Epithelial cell of esophagus (primary cell): Measurements from ENCODE around the gene RGS7.
"Not testable (repeated sequence)": the region's sequence is repeated elsewhere in the genome, so short reads cannot be mapped to it uniquely, and the experiment has no call there.

Experiments
- DNase-seq: peaks from one replicate; pipeline ENCODE4 v3.0.0; 2010; ENCODE audit warnings: low read depth
- H3K4me3 ChIP-seq: 2 replicates; pipeline ENCODE4 v1.5.1; 2011; ENCODE audit warnings: mild to moderate bottlenecking, low read length, control low read depth
- CTCF ChIP-seq: IDR thresholded peaks from 2 replicates; pipeline ENCODE4 v1.5.1; 2011; ENCODE audit warnings: low read depth, mild to moderate bottlenecking, low read length, control low read depth, inconsistent platforms; ENCODE audit not compliant: insufficient read depth; ENCODE audit errors: missing control alignments

RGS7 gene

GRCh38 chr1:241177660-241178059 lies 179.3 kb downstream of the RGS7 start:
- DNase-seq, result no peak
- H3K4me3 ChIP-seq, result no peak overlapping the region
- no peak for TF ChIP-seq CTCF

DNA sequence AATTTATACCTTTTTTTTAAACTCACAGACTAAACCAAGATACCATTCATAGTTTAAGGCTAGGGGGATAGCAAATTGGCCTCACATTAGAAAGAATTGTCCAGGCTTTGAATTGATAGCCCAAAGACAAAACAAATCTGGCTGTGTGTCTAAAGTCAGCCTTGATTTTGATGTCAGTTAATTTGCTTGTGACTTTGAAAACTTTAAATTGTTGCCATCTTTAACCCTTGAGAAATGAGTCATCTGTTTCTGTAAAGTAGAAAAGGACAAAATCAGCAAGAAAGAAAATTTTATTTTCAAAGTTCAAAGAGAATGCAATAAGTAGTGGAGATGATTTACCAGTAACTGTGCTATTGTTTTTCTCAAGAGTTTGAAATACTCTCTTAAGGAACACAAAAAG lies 184.5 kb downstream of the RGS7 start:
- no peak for TF ChIP-seq CTCF
- no peak overlapping the region for H3K4me3 ChIP-seq
- no peak for DNase-seq

DNA sequence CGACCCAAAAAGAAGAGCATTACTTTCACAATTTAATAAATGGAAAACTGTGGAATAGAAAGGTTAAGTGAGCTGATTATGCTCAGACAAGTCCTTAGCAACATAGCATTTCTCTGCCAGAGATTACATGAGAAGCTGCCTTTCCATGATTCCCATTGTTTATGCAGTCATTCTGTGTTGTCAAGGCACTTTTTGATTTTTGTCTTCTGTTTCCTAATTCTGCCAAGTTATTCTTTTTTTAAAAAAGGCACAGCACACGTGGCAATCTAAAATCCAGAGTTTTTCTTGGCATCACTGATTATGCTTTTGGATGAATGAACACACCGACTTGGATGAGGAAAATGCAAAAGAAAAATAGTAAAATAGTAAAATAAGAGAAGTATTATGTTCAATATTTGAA lies 185.0 kb downstream of the RGS7 start:
- TF ChIP-seq CTCF, result no peak
- H3K4me3 ChIP-seq, result no peak overlapping the region
- no peak for DNase-seq

- DNase-seq, result no peak
- no peak overlapping the region for H3K4me3 ChIP-seq
- TF ChIP-seq CTCF, result no peak
Observed at GRCh38 chr1:241167121-241167630, 189.8 kb downstream of the RGS7 start.

DNA sequence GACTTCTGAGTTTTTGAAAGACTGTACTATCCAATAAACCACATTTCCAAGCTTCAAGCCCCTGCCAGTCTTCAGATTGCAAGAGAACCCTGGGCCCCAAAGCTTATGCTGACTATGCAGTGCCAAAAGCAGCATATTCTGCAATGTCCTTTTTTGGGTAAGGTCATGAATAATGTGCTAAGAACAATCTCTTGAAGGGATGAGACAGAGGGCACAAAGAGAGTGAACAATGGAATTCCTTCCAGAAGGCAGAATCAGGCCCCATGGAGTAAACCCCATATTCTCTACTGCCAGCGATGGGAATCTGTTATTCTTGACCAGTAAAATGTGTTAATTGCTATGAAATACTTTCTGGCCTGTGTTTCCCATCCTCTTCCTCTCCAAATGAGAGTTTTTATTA lies 190.4 kb downstream of the RGS7 start:
- no peak for TF ChIP-seq CTCF
- no peak for DNase-seq
- H3K4me3 ChIP-seq, result no peak overlapping the region

DNA sequence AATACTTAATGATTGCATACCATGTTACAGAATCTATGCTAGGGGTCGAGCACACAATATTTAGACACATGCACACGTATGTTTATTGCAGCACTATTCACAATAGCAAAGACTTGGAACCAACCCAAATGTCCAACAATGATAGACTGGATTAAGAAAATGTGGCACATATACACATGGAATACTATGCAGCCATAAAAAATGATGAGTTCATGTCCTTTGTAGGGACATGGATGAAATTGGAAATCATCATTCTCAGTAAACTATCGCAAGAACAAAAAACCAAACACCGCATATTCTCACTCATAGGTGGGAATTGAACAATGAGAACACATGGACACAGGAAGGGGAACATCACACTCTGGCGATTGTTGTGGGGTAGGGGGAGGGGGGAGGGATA lies 191.7 kb downstream of the RGS7 start:
- not testable (repeated sequence) for H3K4me3 ChIP-seq, DNase-seq

DNA sequence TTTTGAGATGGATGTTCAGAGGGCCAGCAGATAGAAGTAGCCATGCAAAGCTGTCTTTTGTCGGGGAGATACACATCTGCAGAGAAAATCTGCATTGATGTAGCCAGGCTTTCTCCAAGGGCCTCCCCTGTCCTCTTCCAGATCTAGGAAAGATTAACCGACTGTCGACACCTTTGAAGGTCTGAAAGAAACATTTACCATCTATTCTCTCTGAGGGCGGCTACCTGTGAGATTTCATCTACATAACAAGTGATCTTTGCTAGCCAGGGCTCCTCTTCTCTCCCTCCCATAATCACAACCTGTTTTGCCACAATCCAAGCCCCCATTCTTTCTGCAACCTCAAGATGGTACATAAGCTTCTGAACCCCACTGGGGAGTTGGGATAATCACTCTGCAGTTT lies 193.6 kb downstream of the RGS7 start:
- TF ChIP-seq CTCF, result no peak
- no peak for DNase-seq

GRCh38 chr1:241161188-241161689 lies 195.8 kb downstream of the RGS7 start:
- TF ChIP-seq CTCF, result no peak
- no peak for DNase-seq
- H3K4me3 ChIP-seq, result no peak overlapping the region

More for the DNA sequence above, 193.6 kb downstream of the RGS7 start:
- H3K4me3 ChIP-seq, result no peak overlapping the region
